NCI-H526 (cell line): ENCODE results near the gene PMP22.

Experiments used
- DNase-seq, 2 experiments: peaks; one replicate each; lab custom pipeline; 2025; lab: John Stamatoyannopoulos, UW

Gene PMP22

GRCh38 chr17:15265131-15265530 is at the start of gene PMP22:
Gene PMP22 (minus strand): TSS chr17:15265326. CDS start chr17:15260727, 4,599 bp downstream.
- DNase-seq, result no peak

GRCh38 chr17:15311996-15312395 is 46.9 kb upstream of the PMP22 start:
- DNase-seq, result no peak

GRCh38 chr17:15309793-15310192 is 44.7 kb upstream of the PMP22 start:
- DNase-seq, result no peak

GRCh38 chr17:15309236-15309635 is 44.1 kb upstream of the PMP22 start:
- no peak for DNase-seq

GRCh38 chr17:15308758-15309157 is 43.6 kb upstream of the PMP22 start:
- DNase-seq, result no peak

- no peak for DNase-seq
These were observed 42.6 kb upstream of the PMP22 start for GRCh38 chr17:15307710-15308111.

GRCh38 chr17:15303851-15304250 is 38.7 kb upstream of the PMP22 start:
- DNase-seq, result no peak

GRCh38 chr17:15303268-15303667 is 38.1 kb upstream of the PMP22 start:
- no peak for DNase-seq

- DNase-seq, result no peak
These were observed 36.7 kb upstream of the PMP22 start for GRCh38 chr17:15301845-15302244.

- DNase-seq, result no peak
These were observed 33.0 kb upstream of the PMP22 start for GRCh38 chr17:15298176-15298575.

GRCh38 chr17:15293558-15293957 is 28.4 kb upstream of the PMP22 start:
- no peak for DNase-seq

GRCh38 chr17:15291674-15292361 is 26.7 kb upstream of the PMP22 start:
- no peak for DNase-seq

- no peak for DNase-seq
These were observed 25.5 kb upstream of the PMP22 start for GRCh38 chr17:15290605-15291004.

GRCh38 chr17:15289285-15290183 is 24.4 kb upstream of the PMP22 start:
- DNase-seq, result no peak

- DNase-seq, result no peak
These were observed 23.7 kb upstream of the PMP22 start for GRCh38 chr17:15288859-15289258.

- DNase-seq, result no peak
These were observed 22.6 kb upstream of the PMP22 start for GRCh38 chr17:15287538-15288267.

- no peak for DNase-seq
These were observed 20.3 kb upstream of the PMP22 start for GRCh38 chr17:15285466-15285865.

GRCh38 chr17:15284537-15284936 is 19.4 kb upstream of the PMP22 start:
- DNase-seq, result no peak

- DNase-seq, result no peak
These were observed 19.0 kb upstream of the PMP22 start for GRCh38 chr17:15284107-15284506.

GRCh38 chr17:15281909-15282308 is 16.8 kb upstream of the PMP22 start:
- DNase-seq, result no peak

GRCh38 chr17:15278924-15279477 is 13.9 kb upstream of the PMP22 start:
- DNase-seq, result no peak

GRCh38 chr17:15278380-15278779 is 13.3 kb upstream of the PMP22 start:
- DNase-seq, result no peak
